Natural killer cell (primary cell): ENCODE results near the gene RBPMS2. TPM values are rescaled to one million over a fixed set of nuclear protein-coding genes. Genes with fewer than 3 reads are reported as not detected.
"Not testable (repeated sequence)": the region's sequence is repeated elsewhere in the genome, so short reads cannot be mapped to it uniquely, and the experiment has no call there.

Experiments used
- ATAC-seq, 3 donors: fragments of 150-1000 bp in 2 of 3; fragments of 200-7000 bp in 1 of 3; cut with Tn5 transposase; 1 replicate in 1 of 3; 2 replicates in 2 of 3; pipeline ENCODE4 v1.10.0; 2021; ENCODE audit warnings: mild to moderate bottlenecking in 2 of 3, moderate library complexity in 2 of 3
- DNase-seq, 2 donors: peaks; one replicate each; pipeline versions ENCODE4 v3.0.0 to v3.0.0-alpha.2; 2013 to 2021; ENCODE audit warnings: mixed read lengths in 1 of 2
- H3K27ac ChIP-seq: one replicate; pipeline ENCODE4 v1.5.1; 2013; ENCODE audit warnings: mild to moderate bottlenecking, low read length
- H3K27me3 ChIP-seq: one replicate; pipeline ENCODE4 v1.6.1; 2013; ENCODE audit warnings: low read length; ENCODE audit not compliant: control insufficient read depth, insufficient read depth
- H3K36me3 ChIP-seq: one replicate; pipeline ENCODE4 v1.6.1; 2013; ENCODE audit warnings: low read length; ENCODE audit not compliant: control insufficient read depth, insufficient read depth
- H3K4me1 ChIP-seq: one replicate; pipeline ENCODE4 v1.6.1; 2013; ENCODE audit warnings: low read length; ENCODE audit not compliant: control insufficient read depth, insufficient read depth
- H3K4me3 ChIP-seq: one replicate; pipeline ENCODE4 v1.5.1; 2013; ENCODE audit warnings: low read length
- H3K9me3 ChIP-seq: one replicate; pipeline ENCODE4 v1.6.1; 2013; ENCODE audit warnings: low read length; ENCODE audit not compliant: control insufficient read depth, insufficient read depth
- H3K27ac Mint-ChIP-seq, 2 donors: one replicate each; pipeline ENCODE4 v1.8.0; 2022; ENCODE audit warnings: mild to moderate bottlenecking in 2 of 2, mixed read lengths in 2 of 2, moderate library complexity in 1 of 2
- H3K27me3 Mint-ChIP-seq, 2 donors: one replicate each; pipeline ENCODE4 v1.8.0; 2022; ENCODE audit warnings: low read depth in 2 of 2, mixed read lengths in 2 of 2
- H3K36me3 Mint-ChIP-seq: one replicate; pipeline ENCODE4 v1.8.0; 2022; ENCODE audit warnings: mixed read lengths
- H3K4me1 Mint-ChIP-seq, 2 donors: one replicate each; pipeline ENCODE4 v1.8.0; 2022; ENCODE audit warnings: mixed read lengths in 2 of 2
- H3K4me3 Mint-ChIP-seq: one replicate; pipeline ENCODE4 v1.8.0; 2022; ENCODE audit warnings: mild to moderate bottlenecking, moderate library complexity, mixed read lengths
- H3K9me3 Mint-ChIP-seq, 2 donors: one replicate each; pipeline ENCODE4 v1.8.0; 2022; ENCODE audit warnings: mixed read lengths in 2 of 2
- CTCF ChIP-seq: fragments of 200-600 bp; IDR thresholded peaks from one replicate; pipeline ENCODE4 v1.8.0; 2022; ENCODE audit warnings: antibody characterized with exemption
- WGBS: methylation state at CpG from one replicate; pipeline ENCODE4 v1.1.7; 2013; ENCODE audit warnings: missing lambda C conversion rate; ENCODE audit not compliant: insufficient coverage; 5-methylcytosine and 5-hydroxymethylcytosine counted together
- intact Hi-C: fragments of 100-400 bp; cut with micrococcal nuclease; formaldehyde crosslinking; loops from one replicate; pipeline ENCODE4 v1.14.2; 2022
- total RNA-seq, 4 donors: library from RNA; stranded (reverse); fragments of 120-200 nt in 1 of 4; gene quantifications; one replicate each; pipeline versions ENCODE4 v1.2.3 to v1.2.4, GENCODE V29; 2013 to 2022

Gene RBPMS2
- 10 to 100 TPM in 2 of 3 donors, 1 to 10 TPM in 1; 7.2 to 25.8 (median 14.7) TPM for total RNA-seq
- 0.38 TPM for total RNA-seq (2013)

GRCh38 chr15:64775551-64776401 lies at the start of gene RBPMS2:
Gene RBPMS2 (minus strand): TSS chr15:64775589. CDS start chr15:64775319, 270 bp downstream.
- intact Hi-C loops = no loop called here
- H3K27ac Mint-ChIP-seq = peak within 1 kb of the TSS; percentile 38 to 85
- H3K4me1 ChIP-seq = peaks cover 11% of the 10 kb centered on the region
- peak; percentile 21 to 60 (median 44) for ATAC-seq
- H3K27ac ChIP-seq = no peak within 1 kb of the TSS
- H3K27me3 ChIP-seq = peaks cover 10% of the 10 kb centered on the region
- H3K4me1 Mint-ChIP-seq = peaks cover 13 to 51% of the 10 kb centered on the region in 2 donors
- no peak within 1 kb of the TSS for H3K4me3 ChIP-seq
- TF ChIP-seq CTCF = no peak
- H3K36me3 ChIP-seq = no peaks in the 10 kb centered on the region
- DNase-seq = peak; percentile 18 to 21
- H3K9me3 Mint-ChIP-seq = no peaks in the 10 kb centered on the region
- peaks cover 0 to 21% of the 10 kb centered on the region in 2 donors for H3K27me3 Mint-ChIP-seq
- peak within 1 kb of the TSS; percentile 89 for H3K4me3 Mint-ChIP-seq
- H3K9me3 ChIP-seq = no peaks in the 10 kb centered on the region
- WGBS = under 1% methylated on average over 89 of the region's 90 CpGs
- H3K36me3 Mint-ChIP-seq = no peaks in the 10 kb centered on the region

- Mint-ChIP-seq H3K4me3 (peak overlapping the region; percentile 89), H3K27ac (peak overlapping the region; percentile 70 to 73), H3K4me1 (peaks cover 33 to 41% of the 10 kb centered on the region in 2 donors), H3K9me3 (no peaks in the 10 kb centered on the region), H3K36me3 (no peaks in the 10 kb centered on the region), H3K27me3 (no peaks in the 10 kb centered on the region)
- H3K27me3 ChIP-seq = no peaks in the 10 kb centered on the region
- DNase-seq (peak in 1 of 2 donors; percentile 44), ATAC-seq (peak in 1 of 3 donors; percentile 2)
- no peak overlapping the region for H3K27ac ChIP-seq
- intact Hi-C loops = loop anchor here (1.0 kb wide), 3 partner anchors 10 to 70 kb away; partner anchors contain the start of gene PLEKHO2
- no peaks in the 10 kb centered on the region for H3K9me3 ChIP-seq
- H3K4me3 ChIP-seq = peak overlapping the region; percentile 30
- WGBS = 2% methylated on average over 17 of the region's 17 CpGs
- TF ChIP-seq CTCF = no peak
- no peaks in the 10 kb centered on the region for H3K36me3 ChIP-seq
- peaks cover 34% of the 10 kb centered on the region for H3K4me1 ChIP-seq
Observed at GRCh38 chr15:64824929-64825430, 49.6 kb upstream of the RBPMS2 start.

- H3K4me1 ChIP-seq = no peaks in the 10 kb centered on the region
- no peak for TF ChIP-seq CTCF
- Mint-ChIP-seq H3K27me3 (no peaks in the 10 kb centered on the region), H3K27ac (no peak overlapping the region), H3K4me1 (no peaks in the 10 kb centered on the region), H3K4me3 (no peak overlapping the region), H3K36me3 (no peaks in the 10 kb centered on the region), H3K9me3 (no peaks in the 10 kb centered on the region)
- no peak overlapping the region for H3K4me3 ChIP-seq
- H3K36me3 ChIP-seq = no peaks in the 10 kb centered on the region
- DNase-seq (no peak), ATAC-seq (no peak)
- H3K27ac ChIP-seq = no peak overlapping the region
- no peaks in the 10 kb centered on the region for H3K9me3 ChIP-seq
- intact Hi-C loops = loop anchor here (10.0 kb wide), 1 partner anchor 52 kb away; no protein-coding TSS in a partner anchor
- H3K27me3 ChIP-seq = no peaks in the 10 kb centered on the region
- 97% methylated on average over 13 of the region's 13 CpGs for WGBS
Observed at GRCh38 chr15:64816452-64816851, 41.1 kb upstream of the RBPMS2 start.

- intact Hi-C loops = loop anchor here (10.0 kb wide), 1 partner anchor 50 kb away; no protein-coding TSS in a partner anchor
- not testable (repeated sequence) for H3K36me3 ChIP-seq, H3K27ac ChIP-seq, H3K4me3 ChIP-seq, H3K27ac Mint-ChIP-seq, H3K4me3 Mint-ChIP-seq, H3K36me3 Mint-ChIP-seq, DNase-seq, H3K27me3 ChIP-seq, H3K4me1 ChIP-seq, H3K4me1 Mint-ChIP-seq, H3K9me3 Mint-ChIP-seq, ATAC-seq, H3K27me3 Mint-ChIP-seq, H3K9me3 ChIP-seq
- 78% methylated on average over 4 of the region's 4 CpGs for WGBS
Observed at GRCh38 chr15:64814965-64815364, 39.6 kb upstream of the RBPMS2 start.

- not testable (repeated sequence) for H3K4me1 ChIP-seq, H3K4me3 ChIP-seq, DNase-seq, H3K27me3 ChIP-seq, H3K9me3 Mint-ChIP-seq, H3K4me3 Mint-ChIP-seq, ATAC-seq, H3K27ac ChIP-seq, H3K9me3 ChIP-seq, H3K36me3 ChIP-seq, H3K4me1 Mint-ChIP-seq, H3K27me3 Mint-ChIP-seq, H3K36me3 Mint-ChIP-seq, H3K27ac Mint-ChIP-seq
- WGBS = 98% methylated on average over 6 of the region's 8 CpGs
- intact Hi-C loops = loop anchor here (10.0 kb wide), 1 partner anchor 49 kb away; no protein-coding TSS in a partner anchor
Observed at GRCh38 chr15:64814283-64814682, 38.9 kb upstream of the RBPMS2 start.
